Stimulated activated CD4-positive, alpha-beta T cell treated with anti-CD3 and anti-CD28 coated beads, Interleukin-1b, Interleukin-23, amount 100 ng/mL, for 48 hours (primary cell): ENCODE results near the gene EGFR.
"Not testable (repeated sequence)": the region's sequence is repeated elsewhere in the genome, so short reads cannot be mapped to it uniquely, and the experiment has no call there.

Source experiments
- DNase-seq: peaks from one replicate; pipeline ENCODE4 v3.0.0-alpha.2; 2020

The EGFR gene

DNA sequence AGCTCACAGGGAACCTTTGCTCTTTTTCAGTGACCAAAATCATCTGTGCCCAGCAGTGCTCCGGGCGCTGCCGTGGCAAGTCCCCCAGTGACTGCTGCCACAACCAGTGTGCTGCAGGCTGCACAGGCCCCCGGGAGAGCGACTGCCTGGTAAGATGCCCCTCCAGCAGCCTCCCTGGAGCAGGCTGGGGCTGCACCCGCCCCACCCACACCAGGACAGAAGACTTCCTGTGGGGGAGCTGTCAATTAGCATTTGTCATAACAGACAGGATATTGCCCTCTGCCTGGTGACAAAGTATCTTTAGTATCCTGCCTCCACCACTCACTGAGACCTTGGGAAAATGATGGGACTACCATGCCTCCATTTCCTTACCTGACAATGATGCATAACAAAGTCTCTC is 133.7 kb downstream of the EGFR start:
- DNase-seq: no peak

GRCh38 chr7:55154096-55154495 is 135.3 kb downstream of the EGFR start:
- DNase-seq: no peak

- DNase-seq: no peak
Measured at GRCh38 chr7:55155351-55156117, 136.7 kb downstream of the EGFR start.

DNA sequence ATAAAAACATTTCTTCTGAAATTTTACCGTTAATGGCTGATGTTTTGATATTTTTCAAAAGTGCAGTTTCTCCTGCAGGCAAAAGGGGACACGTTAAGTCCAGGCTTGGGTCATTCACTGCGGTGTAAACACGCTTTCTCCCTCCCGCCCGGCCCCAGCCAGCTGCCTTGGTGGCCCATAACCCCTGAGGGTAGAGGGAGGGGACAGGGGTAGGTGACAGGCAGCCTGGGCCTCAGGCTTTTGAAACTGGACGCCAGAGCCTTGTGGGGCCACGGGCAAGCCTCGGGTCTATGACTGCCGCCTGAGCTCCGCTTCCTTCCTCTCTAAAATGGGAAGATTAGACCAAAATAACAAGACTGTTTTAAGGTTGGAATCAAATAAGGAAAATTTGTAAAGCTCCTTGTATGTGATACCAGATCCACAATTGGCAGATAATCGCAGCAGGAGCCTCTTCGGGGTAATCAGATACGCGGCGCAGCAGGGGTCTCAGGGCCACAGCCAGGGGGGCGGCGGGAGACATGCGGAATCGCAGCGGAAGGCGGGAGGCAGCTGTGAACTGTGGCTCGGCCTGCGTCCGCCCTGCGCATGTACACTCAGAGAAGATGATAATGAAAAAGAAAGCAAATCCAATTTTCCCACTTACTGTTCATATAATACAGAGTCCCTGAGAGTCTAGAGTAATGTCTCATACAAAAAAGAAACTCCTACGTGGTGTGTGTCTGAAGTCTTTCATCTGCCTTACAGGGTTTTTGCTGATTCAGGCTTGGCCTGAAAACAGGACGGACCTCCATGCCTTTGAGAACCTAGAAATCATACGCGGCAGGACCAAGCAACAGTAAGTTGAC is 138.3 kb downstream of the EGFR start:
- DNase-seq: no peak

GRCh38 chr7:55157764-55158105 is 138.9 kb downstream of the EGFR start:
- DNase-seq: no peak

GRCh38 chr7:55158541-55159382 is 139.9 kb downstream of the EGFR start:
- no peak for DNase-seq

GRCh38 chr7:55160539-55160938 is 141.7 kb downstream of the EGFR start:
- DNase-seq: no peak

- DNase-seq: no peak
Measured at GRCh38 chr7:55161154-55161687, 142.4 kb downstream of the EGFR start.

DNA sequence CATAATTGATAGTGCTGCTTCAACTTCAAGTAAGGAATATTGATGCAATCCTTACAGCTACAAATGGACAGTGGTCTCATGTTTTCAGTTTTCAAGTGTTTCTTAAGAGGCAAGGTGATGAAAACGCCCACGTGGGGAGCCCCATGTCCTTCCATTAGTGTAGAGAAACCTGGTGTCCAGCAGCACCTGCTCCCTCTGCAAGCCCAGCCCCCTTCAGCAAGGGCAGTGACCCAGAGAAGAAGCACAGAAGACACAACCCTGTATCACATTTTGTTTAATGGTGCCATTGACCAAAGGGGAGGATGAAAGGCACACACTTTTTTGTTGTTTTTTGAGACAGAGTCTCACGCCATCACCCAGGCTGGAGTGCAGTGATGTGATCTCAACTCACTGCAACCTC is 143.7 kb downstream of the EGFR start:
- DNase-seq: no peak

DNA sequence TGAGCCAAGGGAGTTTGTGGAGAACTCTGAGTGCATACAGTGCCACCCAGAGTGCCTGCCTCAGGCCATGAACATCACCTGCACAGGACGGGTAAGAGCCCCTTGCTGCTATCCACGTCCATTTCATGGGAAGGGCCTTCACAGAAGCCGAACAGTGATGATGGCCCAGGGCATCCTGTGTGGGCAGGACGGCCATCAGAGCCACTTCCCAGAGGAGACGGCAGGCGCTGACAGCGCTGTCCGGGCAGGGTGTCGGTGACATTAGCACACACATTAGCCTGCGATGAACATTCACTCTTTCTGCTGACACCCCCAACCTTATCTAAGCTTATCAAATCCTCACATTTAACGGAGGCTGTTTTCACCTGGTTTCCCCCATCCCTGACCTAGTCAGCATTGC is 144.9 kb downstream of the EGFR start:
- DNase-seq: no peak

- DNase-seq: no peak
Measured at GRCh38 chr7:55164527-55164926, 145.7 kb downstream of the EGFR start.

GRCh38 chr7:55165176-55165861 is 146.5 kb downstream of the EGFR start:
- no peak for DNase-seq

- DNase-seq: not testable (repeated sequence)
Measured at GRCh38 chr7:55167296-55167695, 148.5 kb downstream of the EGFR start.

DNA sequence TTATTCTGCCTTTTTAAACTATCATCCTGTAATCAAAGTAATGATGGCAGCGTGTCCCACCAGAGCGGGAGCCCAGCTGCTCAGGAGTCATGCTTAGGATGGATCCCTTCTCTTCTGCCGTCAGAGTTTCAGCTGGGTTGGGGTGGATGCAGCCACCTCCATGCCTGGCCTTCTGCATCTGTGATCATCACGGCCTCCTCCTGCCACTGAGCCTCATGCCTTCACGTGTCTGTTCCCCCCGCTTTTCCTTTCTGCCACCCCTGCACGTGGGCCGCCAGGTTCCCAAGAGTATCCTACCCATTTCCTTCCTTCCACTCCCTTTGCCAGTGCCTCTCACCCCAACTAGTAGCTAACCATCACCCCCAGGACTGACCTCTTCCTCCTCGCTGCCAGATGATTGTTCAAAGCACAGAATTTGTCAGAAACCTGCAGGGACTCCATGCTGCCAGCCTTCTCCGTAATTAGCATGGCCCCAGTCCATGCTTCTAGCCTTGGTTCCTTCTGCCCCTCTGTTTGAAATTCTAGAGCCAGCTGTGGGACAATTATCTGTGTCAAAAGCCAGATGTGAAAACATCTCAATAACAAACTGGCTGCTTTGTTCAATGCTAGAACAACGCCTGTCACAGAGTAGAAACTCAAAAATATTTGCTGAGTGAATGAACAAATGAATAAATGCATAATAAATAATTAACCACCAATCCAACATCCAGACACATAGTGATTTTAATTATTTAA is 151.7 kb downstream of the EGFR start:
- DNase-seq: no peak

DNA sequence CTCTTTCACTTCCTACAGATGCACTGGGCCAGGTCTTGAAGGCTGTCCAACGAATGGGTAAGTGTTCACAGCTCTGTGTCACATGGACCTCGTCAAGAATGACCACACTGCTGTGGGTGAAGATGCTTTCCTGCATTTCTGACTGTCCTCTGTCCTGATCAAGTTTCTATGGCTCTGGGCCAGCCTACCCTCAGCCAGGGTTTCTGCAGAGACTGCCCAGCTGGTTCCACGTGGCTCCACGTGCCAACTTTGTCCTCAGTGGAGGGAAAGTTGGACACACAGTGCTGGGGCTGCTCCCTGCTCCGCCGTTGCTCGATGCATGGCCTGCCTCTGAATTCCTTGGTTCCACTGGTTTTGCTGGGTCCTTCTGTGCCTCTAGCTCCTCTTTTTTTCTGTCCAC is 152.3 kb downstream of the EGFR start:
- DNase-seq: no peak

- DNase-seq: no peak
Measured at GRCh38 chr7:55172161-55172560, 153.3 kb downstream of the EGFR start.

GRCh38 chr7:55172881-55173609 is 154.2 kb downstream of the EGFR start:
- DNase-seq: no peak

DNA sequence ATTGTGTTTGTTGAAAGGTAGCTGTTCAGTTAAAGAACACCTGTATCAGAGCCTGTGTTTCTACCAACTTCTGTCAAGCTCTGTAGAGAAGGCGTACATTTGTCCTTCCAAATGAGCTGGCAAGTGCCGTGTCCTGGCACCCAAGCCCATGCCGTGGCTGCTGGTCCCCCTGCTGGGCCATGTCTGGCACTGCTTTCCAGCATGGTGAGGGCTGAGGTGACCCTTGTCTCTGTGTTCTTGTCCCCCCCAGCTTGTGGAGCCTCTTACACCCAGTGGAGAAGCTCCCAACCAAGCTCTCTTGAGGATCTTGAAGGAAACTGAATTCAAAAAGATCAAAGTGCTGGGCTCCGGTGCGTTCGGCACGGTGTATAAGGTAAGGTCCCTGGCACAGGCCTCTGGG is 154.9 kb downstream of the EGFR start:
- no peak for DNase-seq

GRCh38 chr7:55174456-55174855 is 155.6 kb downstream of the EGFR start:
- no peak for DNase-seq

DNA sequence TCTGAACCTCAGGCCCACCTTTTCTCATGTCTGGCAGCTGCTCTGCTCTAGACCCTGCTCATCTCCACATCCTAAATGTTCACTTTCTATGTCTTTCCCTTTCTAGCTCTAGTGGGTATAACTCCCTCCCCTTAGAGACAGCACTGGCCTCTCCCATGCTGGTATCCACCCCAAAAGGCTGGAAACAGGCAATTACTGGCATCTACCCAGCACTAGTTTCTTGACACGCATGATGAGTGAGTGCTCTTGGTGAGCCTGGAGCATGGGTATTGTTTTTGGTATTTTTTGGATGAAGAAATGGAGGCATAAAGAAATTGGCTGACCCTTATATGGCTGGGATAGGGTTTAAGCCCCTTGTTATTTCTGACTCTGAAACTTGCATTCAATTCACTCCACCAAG is 156.0 kb downstream of the EGFR start:
- DNase-seq: no peak

- DNase-seq: no peak
Measured at GRCh38 chr7:55177068-55177530, 158.3 kb downstream of the EGFR start.
